IMR-90 (cell line): ENCODE data around the gene TMEM14B.

Experiments used
- BHLHE40 ChIP-seq: fragments of 150-350 bp; IDR thresholded peaks from 2 replicates; pipeline ENCODE4 v1.6.1; 2016; ENCODE audit warnings: mild to moderate bottlenecking, low read depth, low read length
- CEBPB ChIP-seq: IDR thresholded peaks from 2 replicates; pipeline ENCODE4 v1.6.1; 2012; ENCODE audit warnings: low read depth, low read length, improper control_type of control experiment
- CHD1 ChIP-seq: IDR thresholded peaks from 2 replicates; pipeline ENCODE4 v1.6.1; 2012; ENCODE audit warnings: low read depth, low read length, improper control_type of control experiment
- FOS ChIP-seq: fragments of 150-350 bp; IDR thresholded peaks from 2 replicates; pipeline ENCODE4 v1.6.1; 2016; ENCODE audit warnings: low read depth, low read length
- MAFK ChIP-seq: IDR thresholded peaks from 2 replicates; pipeline ENCODE4 v1.6.1; 2012; ENCODE audit warnings: low read depth, low read length, improper control_type of control experiment
- MXI1 ChIP-seq: IDR thresholded peaks from 2 replicates; pipeline ENCODE4 v1.6.1; 2012; ENCODE audit warnings: low read depth, mild to moderate bottlenecking, low read length, moderate library complexity, borderline replicate concordance
- POLR2A ChIP-seq: IDR thresholded peaks from 2 replicates; pipeline ENCODE4 v1.6.1; 2012; ENCODE audit warnings: mild to moderate bottlenecking, low read depth, low read length
- RAD21 ChIP-seq: IDR thresholded peaks from 2 replicates; pipeline ENCODE4 v1.6.1; 2012; ENCODE audit warnings: low read length, improper control_type of control experiment
- RCOR1 ChIP-seq: IDR thresholded peaks from 2 replicates; pipeline ENCODE4 v1.6.1; 2012; ENCODE audit warnings: mild to moderate bottlenecking, low read length, improper control_type of control experiment; ENCODE audit not compliant: insufficient replicate concordance
- SMC3 ChIP-seq: fragments of 150-350 bp; IDR thresholded peaks from 2 replicates; pipeline ENCODE4 v1.6.1; 2016; ENCODE audit warnings: low read depth, mild to moderate bottlenecking, antibody characterized with exemption, low read length, moderate library complexity
- TF ChIP-seq, protein P1 (sequence below): conservative IDR thresholded peaks from 2 replicates; pipeline ENCODE4 v1.5.1; 2012; ENCODE audit warnings: mild to moderate bottlenecking, low read depth, low read length, improper control_type of control experiment

DNA sequence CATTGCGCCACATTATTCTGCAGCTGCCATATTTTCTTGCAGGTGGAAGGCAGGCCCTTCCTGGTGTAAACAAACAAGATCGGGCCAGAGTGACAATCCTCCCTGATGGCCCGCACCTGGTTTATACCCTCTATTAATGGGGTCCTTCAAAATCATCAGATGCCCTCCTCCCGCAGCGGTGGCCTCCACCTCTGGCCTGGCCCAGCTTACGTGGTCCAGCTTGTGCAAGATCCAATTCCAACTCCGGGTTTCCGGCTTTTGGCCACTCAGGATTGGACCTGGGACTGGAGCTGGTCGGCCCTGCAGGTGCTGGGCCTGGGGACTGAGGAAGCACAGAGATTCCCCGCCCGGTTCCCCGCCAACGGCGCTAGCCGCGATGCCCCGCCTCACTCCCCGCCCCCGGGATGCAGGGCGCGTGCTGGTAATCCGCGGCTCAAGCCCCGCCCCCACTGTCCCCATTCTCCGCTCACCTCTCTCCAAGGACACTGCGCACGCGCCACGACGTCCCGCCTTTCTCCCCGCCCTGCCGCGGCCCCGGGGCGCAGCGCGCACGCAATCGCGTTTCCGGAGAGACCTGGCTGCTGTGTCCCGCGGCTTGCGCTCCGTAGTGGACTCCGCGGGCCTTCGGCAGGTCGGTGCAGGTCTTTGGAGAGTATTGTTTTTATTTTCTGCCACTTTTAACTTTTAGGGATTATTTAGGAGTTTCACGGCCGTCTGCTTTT is at the start of gene TMEM14B:
- TF ChIP-seq MAFK, result no peak
- TF ChIP-seq, protein P1, sequence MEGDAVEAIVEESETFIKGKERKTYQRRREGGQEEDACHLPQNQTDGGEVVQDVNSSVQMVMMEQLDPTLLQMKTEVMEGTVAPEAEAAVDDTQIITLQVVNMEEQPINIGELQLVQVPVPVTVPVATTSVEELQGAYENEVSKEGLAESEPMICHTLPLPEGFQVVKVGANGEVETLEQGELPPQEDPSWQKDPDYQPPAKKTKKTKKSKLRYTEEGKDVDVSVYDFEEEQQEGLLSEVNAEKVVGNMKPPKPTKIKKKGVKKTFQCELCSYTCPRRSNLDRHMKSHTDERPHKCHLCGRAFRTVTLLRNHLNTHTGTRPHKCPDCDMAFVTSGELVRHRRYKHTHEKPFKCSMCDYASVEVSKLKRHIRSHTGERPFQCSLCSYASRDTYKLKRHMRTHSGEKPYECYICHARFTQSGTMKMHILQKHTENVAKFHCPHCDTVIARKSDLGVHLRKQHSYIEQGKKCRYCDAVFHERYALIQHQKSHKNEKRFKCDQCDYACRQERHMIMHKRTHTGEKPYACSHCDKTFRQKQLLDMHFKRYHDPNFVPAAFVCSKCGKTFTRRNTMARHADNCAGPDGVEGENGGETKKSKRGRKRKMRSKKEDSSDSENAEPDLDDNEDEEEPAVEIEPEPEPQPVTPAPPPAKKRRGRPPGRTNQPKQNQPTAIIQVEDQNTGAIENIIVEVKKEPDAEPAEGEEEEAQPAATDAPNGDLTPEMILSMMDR, result no peak
- peak; percentile 78 for TF ChIP-seq POLR2A
- TF ChIP-seq FOS, result no peak
- TF ChIP-seq RAD21, result no peak
- TF ChIP-seq CEBPB, result 0 out of 2 replicates have a peak, but pooled peaks have one; percentile 50
- TF ChIP-seq RCOR1, result no peak
- peak; percentile 87 for TF ChIP-seq MXI1
- TF ChIP-seq BHLHE40, result peak; percentile 84; the same call in 1 of the 2 replicates
- TF ChIP-seq SMC3, result no peak; the same call in 1 of the 2 replicates
- TF ChIP-seq CHD1, result no peak
